ENCODE data around the gene SH3GL3.

- no peak for TF ChIP-seq POLR2A (IDR thresholded peaks at IDR 0.05; ENCODE audit: low read length)
- TF ChIP-seq GATA1 (IDR thresholded peaks at IDR 0.05; ENCODE audit: low read depth, low read length) = no peak
Observed at GRCh38 chr15:83446904-83447709, at the start of gene SH3GL3.
